Transverse colon (tissue), 4 donors: ENCODE results near the gene BHLHA9. TPM values are rescaled to one million over a fixed set of nuclear protein-coding genes. Genes with fewer than 3 reads are reported as not detected.
"Not testable (repeated sequence)": the region's sequence is repeated elsewhere in the genome, so short reads cannot be mapped to it uniquely, and the experiment has no call there.

Experiments
- DNase-seq: peaks from one replicate; pipeline ENCODE4 v3.0.0-alpha.2; 2019
- H3K27ac ChIP-seq, 4 donors: fragments of 200-600 bp; sonication (generic); 2 replicates each; pipeline ENCODE4 v1.5.1; 2016 to 2018; ENCODE audit warnings: inconsistent platforms in 4 of 4
- H3K27me3 ChIP-seq: fragments of 200-600 bp; sonication (generic); 2 replicates; pipeline ENCODE4 v1.5.1; 2017; ENCODE audit warnings: inconsistent platforms
- H3K36me3 ChIP-seq, 4 donors: fragments of 200-600 bp; sonication (generic); 2 replicates each; pipeline ENCODE4 v1.5.1; 2017 to 2019; ENCODE audit warnings: inconsistent platforms in 4 of 4
- H3K4me1 ChIP-seq, 4 donors: fragments of 200-600 bp; sonication (generic); 2 replicates each; pipeline ENCODE4 v1.5.1; 2017 to 2020; ENCODE audit warnings: inconsistent platforms in 4 of 4
- H3K4me3 ChIP-seq, 4 donors: fragments of 200-600 bp; sonication (generic); 1 replicate in 1 of 4; 2 replicates in 3 of 4; pipeline versions ENCODE4 v1.5.1 to v1.6.1; 2017 to 2019; ENCODE audit warnings: inconsistent platforms in 4 of 4
- H3K9me3 ChIP-seq, 2 donors: fragments of 200-600 bp; sonication (generic); 2 replicates each; pipeline ENCODE4 v1.5.1; 2017 to 2019; ENCODE audit warnings: inconsistent platforms in 2 of 2
- CTCF ChIP-seq, 5 experiments: fragments of 200-600 bp in 3 of 5; fragments of 450-650 bp in 2 of 5; sonication (generic) in 3 of 5; IDR thresholded peaks; 1 replicate in 2 of 5; 2 replicates in 3 of 5; pipeline ENCODE4 v1.5.1; 2016 to 2017; ENCODE audit warnings: antibody characterized with exemption in 5 of 5, inconsistent platforms in 3 of 5, mild to moderate bottlenecking in 2 of 5, moderate library complexity in 1 of 5
- EP300 ChIP-seq: sonication (generic); formaldehyde crosslinking; IDR thresholded peaks from one replicate; pipeline ENCODE4 v1.6.1; 2017; ENCODE audit warnings: antibody characterized with exemption, low read depth
- POLR2A ChIP-seq: fragments of 450-650 bp; IDR thresholded peaks from one replicate; pipeline ENCODE4 v1.6.1; 2016; ENCODE audit warnings: antibody characterized with exemption, mild to moderate bottlenecking, moderate library complexity
- POLR2AphosphoS5 ChIP-seq, 3 donors: sonication (generic); formaldehyde crosslinking; IDR thresholded peaks; one replicate each; pipeline ENCODE4 v1.6.1; 2016; ENCODE audit warnings: antibody characterized with exemption in 3 of 3
- WGBS, 2 donors: methylation state at CpG; one replicate each; pipeline ENCODE4 v1.1.5; 2018; ENCODE audit warnings: low coverage in 1 of 2; 5-methylcytosine and 5-hydroxymethylcytosine counted together
- in situ Hi-C, 4 donors: fragments of 200-750 bp; cut with MboI; loops; one replicate each; pipeline versions ENCODE4 v1.15.0 to v1.15.1; 2017; ENCODE audit warnings: low sequenced_read_pairs in 3 of 4, low pct_ligation_motif_present in 1 of 4, low pct_unique_long_range_greater_than_20kb in 1 of 4
- intact Hi-C: fragments of 100-400 bp; cut with DNase I; formaldehyde crosslinking; loops from one replicate; pipeline ENCODE4 v1.15.1; 2023; ENCODE audit warnings: low total_unique reads
- total RNA-seq, 4 donors: library from RNA; depleted of rRNA; stranded (reverse); fragments of >200 nt; gene quantifications; one replicate each; pipeline ENCODE4 v1.1.0, GENCODE V29; 2016

BHLHA9 gene
- total RNA-seq, 4 donors from 2014 or later = not detected

GRCh38 chr17:1302761-1303160 lies 32.5 kb downstream of the BHLHA9 start:
- Histone ChIP-seq H3K4me1 (peaks cover 0 to 10% (median 3%) of the 10 kb centered on the region in 4 donors), H3K36me3 (no peaks in the 10 kb centered on the region), H3K4me3 (no peak overlapping the region), H3K9me3 (no peaks in the 10 kb centered on the region), H3K27me3 (peaks cover 54% of the 10 kb centered on the region), H3K27ac (no peak overlapping the region)
- in situ Hi-C loops (no loop called here), intact Hi-C loops (no loop called here)
- 81% methylated on average over 18 of the region's 18 CpGs; no CpG with 5 or more reads in 1 of the 2 donors for WGBS, 2 donors
- TF ChIP-seq POLR2AphosphoS5 (IDR thresholded peaks at IDR 0.05) (no peak), POLR2A (no peak), EP300 (no peak), CTCF (IDR thresholded peaks at IDR 0.05) (no peak)
- DNase-seq = no peak

- in situ Hi-C loops = no loop called here
- Histone ChIP-seq H3K4me3 (no peak overlapping the region), H3K9me3 (no peaks in the 10 kb centered on the region), H3K36me3 (no peaks in the 10 kb centered on the region), H3K27me3 (peaks cover 37% of the 10 kb centered on the region), H3K4me1 (no peaks in the 10 kb centered on the region), H3K27ac (no peak overlapping the region)
- no peak for TF ChIP-seq EP300
- no peak for TF ChIP-seq POLR2AphosphoS5 (IDR thresholded peaks at IDR 0.05)
- TF ChIP-seq POLR2A = no peak
- TF ChIP-seq CTCF (IDR thresholded peaks at IDR 0.05) = no peak
- WGBS, 2 donors = 90% methylated on average over 5 of the region's 5 CpGs; no CpG with 5 or more reads in 1 of the 2 donors
- intact Hi-C loops = no loop called here
- no peak for DNase-seq
These were observed 34.3 kb downstream of the BHLHA9 start for GRCh38 chr17:1304522-1304921.

- H3K9me3 ChIP-seq = no peaks in the 10 kb centered on the region
- H3K4me1 ChIP-seq = no peaks in the 10 kb centered on the region
- no peaks in the 10 kb centered on the region for H3K36me3 ChIP-seq
- in situ Hi-C loops = no loop called here
- intact Hi-C loops = no loop called here
- WGBS, 2 donors = 89 to 100% methylated on average over 1 to 19 of the region's 19 CpGs
- H3K4me3 ChIP-seq = no peak overlapping the region
- no peak overlapping the region for H3K27ac ChIP-seq
- DNase-seq = no peak
- no peak for TF ChIP-seq EP300
- no peak for TF ChIP-seq POLR2A
- no peak for TF ChIP-seq CTCF (IDR thresholded peaks at IDR 0.05)
- no peak for TF ChIP-seq POLR2AphosphoS5 (IDR thresholded peaks at IDR 0.05)
- peaks cover 31% of the 10 kb centered on the region for H3K27me3 ChIP-seq
These were observed 34.8 kb downstream of the BHLHA9 start for GRCh38 chr17:1304962-1305563.

GRCh38 chr17:1307829-1308228 lies 37.6 kb downstream of the BHLHA9 start:
- in situ Hi-C loops, H3K4me3 ChIP-seq, H3K9me3 ChIP-seq, H3K27ac ChIP-seq, DNase-seq, intact Hi-C loops, H3K4me1 ChIP-seq, H3K36me3 ChIP-seq: not testable (repeated sequence)
- WGBS, 2 donors = 80 to 82% methylated on average over 1 to 7 of the region's 16 CpGs
- peaks cover 38% of the 10 kb centered on the region for H3K27me3 ChIP-seq
